Central memory CD8-positive, alpha-beta T cell (primary cell): Measurements from ENCODE around the gene ADCK2.
A peak's percentile ranks its signal among the peaks of the same experiment; 100 is the strongest.
"Not testable (repeated sequence)": the region's sequence is repeated elsewhere in the genome, so short reads cannot be mapped to it uniquely, and the experiment has no call there.

ENCODE experiments used
- ATAC-seq: fragments of 150-1000 bp; cut with Tn5 transposase; replicated peaks from 2 replicates; pipeline ENCODE4 v1.10.0; 2022; ENCODE audit warnings: mild to moderate bottlenecking, moderate FRiP score, moderate number of reproducible peaks; ENCODE audit not compliant: poor library complexity, severe bottlenecking; ENCODE audit errors: extremely low read depth
- DNase-seq, 2 donors: peaks; one replicate each; pipeline ENCODE4 v3.0.0; 2021; ENCODE audit warnings: low spot score in 2 of 2
- H3K27ac Mint-ChIP-seq: one replicate; pipeline ENCODE4 v1.8.0; 2022; ENCODE audit warnings: low read depth, mild to moderate bottlenecking, moderate library complexity, mixed read lengths
- H3K27me3 Mint-ChIP-seq: one replicate; pipeline ENCODE4 v1.8.0; 2022; ENCODE audit warnings: mixed read lengths
- H3K36me3 Mint-ChIP-seq: one replicate; pipeline ENCODE4 v1.8.0; 2022; ENCODE audit warnings: mild to moderate bottlenecking, moderate library complexity, mixed read lengths; ENCODE audit not compliant: insufficient read depth
- H3K4me1 Mint-ChIP-seq: one replicate; pipeline ENCODE4 v1.8.0; 2022; ENCODE audit warnings: mixed read lengths
- H3K4me3 Mint-ChIP-seq: one replicate; pipeline ENCODE4 v1.8.0; 2022; ENCODE audit warnings: mild to moderate bottlenecking, moderate library complexity, mixed read lengths
- H3K9me3 Mint-ChIP-seq: one replicate; pipeline ENCODE4 v1.8.0; 2022; ENCODE audit warnings: mixed read lengths

Gene ADCK2

DNA sequence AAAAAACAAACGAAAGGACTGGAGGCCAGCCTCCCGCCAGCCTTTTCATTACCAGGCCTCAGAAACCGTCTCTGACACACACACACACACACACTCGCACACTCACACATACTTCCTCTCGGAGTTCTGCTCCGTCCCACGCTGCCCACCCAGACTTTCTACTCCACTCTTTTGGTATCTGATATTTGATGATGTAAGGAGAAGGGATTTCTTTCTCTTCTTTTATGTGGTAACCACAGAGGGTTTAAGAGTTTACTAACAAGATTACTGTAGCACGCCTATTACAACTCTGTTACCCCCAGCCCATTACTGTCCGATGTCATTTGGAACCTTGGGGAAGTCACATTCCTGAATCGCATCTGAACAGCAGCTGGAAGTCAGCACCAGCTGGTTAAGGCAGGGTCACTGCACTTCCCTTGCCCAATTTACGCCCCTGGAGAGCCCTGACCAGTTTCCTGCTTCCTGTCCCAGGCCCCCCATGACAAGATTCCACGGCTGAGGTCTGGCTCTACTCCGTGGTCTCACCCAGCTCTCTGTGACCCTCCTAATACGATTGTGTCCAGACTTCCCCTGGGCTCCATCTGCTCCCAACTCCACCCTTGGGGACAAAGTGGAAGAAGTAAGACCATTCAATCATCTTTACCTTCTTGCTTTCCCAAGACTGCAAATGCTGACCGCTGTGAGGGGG lies 33.2 kb upstream of the ADCK2 start:
- Mint-ChIP-seq H3K9me3 (no peaks in the 10 kb centered on the region), H3K36me3 (peaks cover 2% of the 10 kb centered on the region), H3K4me3 (peak overlapping the region; percentile 71), H3K27me3 (peaks cover 79% of the 10 kb centered on the region), H3K27ac (peak overlapping the region; percentile 32), H3K4me1 (peaks cover 11% of the 10 kb centered on the region)
- DNase-seq (no peak), ATAC-seq (no peak)

DNA sequence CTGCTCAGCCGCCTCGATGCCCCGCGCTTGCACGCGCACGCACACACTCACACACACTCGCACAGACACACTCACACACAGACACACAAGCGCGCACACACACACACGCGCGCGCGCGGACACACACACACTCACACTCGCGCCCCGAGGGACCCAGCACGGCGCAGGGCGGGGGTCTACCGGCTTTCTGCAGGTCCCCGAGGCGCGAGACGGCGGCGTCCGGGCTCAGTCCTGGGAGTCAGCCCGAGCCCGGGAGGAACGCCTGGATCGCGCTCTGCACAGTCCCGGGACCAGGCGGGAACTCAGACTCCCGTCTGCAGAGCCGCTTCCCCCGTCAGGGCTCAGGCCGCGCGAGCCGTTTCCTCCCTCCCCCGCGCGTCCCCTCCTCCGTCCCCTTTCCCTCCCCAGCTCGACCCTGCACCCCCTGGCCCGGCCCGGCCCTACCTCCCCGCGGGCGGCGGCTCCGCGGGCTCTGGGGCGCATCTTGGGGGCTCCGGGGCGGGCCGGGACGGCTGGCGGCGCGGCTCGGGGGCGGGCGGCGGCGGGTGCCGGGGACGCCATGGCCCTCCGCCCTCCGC lies 32.6 kb upstream of the ADCK2 start:
- Mint-ChIP-seq H3K36me3 (peaks cover 2% of the 10 kb centered on the region), H3K4me1 (peaks cover 11% of the 10 kb centered on the region), H3K27ac (peak overlapping the region; percentile 32), H3K9me3 (no peaks in the 10 kb centered on the region), H3K27me3 (peaks cover 83% of the 10 kb centered on the region), H3K4me3 (peak overlapping the region; percentile 71)
- no peak for DNase-seq
- ATAC-seq = peak; percentile 28

DNA sequence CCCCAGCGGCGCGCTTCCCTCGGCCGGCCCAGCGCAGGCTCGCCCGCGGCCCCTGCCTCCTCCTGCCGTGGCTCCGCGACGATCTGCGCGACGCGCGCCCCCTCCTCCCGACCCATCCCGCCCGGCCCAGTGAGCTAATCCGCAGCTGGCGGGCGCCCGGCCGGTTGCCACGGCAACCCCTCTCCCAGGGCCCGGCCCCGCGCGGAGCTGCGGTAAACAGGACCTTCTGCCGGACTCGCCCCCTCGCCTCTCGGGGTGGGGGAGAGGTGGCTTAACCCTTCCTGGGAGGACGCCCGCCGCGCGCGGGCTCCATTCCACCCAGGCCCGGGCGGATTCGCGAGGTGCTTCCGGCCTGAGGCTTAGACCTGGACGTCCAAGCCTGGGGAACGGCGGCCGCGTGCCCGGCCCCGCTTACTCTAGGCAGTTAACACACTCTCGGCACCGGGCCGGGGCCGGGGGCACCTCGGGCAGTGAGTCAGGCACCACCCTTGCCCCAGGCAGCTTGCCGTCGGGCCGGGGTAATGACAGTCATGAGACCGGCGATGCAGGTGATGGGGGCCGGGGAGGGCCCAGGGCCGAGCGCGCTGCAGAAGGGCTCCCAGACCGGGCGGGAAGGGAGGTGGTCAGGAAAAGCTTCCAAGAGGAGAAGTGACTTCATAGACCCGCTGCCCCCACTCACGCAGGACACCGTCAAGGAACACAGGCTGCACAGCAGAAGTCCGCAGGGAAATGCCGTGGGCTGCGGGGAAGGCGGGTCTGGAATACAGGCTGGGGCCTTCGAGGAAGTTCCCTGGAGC lies 31.8 kb upstream of the ADCK2 start, which contains the start of gene DENND2A:
TSS of gene DENND2A (minus strand) at position 87 of the 797 bp plus-strand sequence. CDS start 38,416 bp downstream, outside the sequence.
- Mint-ChIP-seq H3K9me3 (no peaks in the 10 kb centered on the region), H3K4me3 (peak within 1 kb of the TSS; percentile 71), H3K27ac (peak within 1 kb of the TSS; percentile 32), H3K27me3 (peaks cover 78% of the 10 kb centered on the region), H3K4me1 (peaks cover 11% of the 10 kb centered on the region), H3K36me3 (peaks cover 2% of the 10 kb centered on the region)
- no peak for ATAC-seq
- DNase-seq = no peak

DNA sequence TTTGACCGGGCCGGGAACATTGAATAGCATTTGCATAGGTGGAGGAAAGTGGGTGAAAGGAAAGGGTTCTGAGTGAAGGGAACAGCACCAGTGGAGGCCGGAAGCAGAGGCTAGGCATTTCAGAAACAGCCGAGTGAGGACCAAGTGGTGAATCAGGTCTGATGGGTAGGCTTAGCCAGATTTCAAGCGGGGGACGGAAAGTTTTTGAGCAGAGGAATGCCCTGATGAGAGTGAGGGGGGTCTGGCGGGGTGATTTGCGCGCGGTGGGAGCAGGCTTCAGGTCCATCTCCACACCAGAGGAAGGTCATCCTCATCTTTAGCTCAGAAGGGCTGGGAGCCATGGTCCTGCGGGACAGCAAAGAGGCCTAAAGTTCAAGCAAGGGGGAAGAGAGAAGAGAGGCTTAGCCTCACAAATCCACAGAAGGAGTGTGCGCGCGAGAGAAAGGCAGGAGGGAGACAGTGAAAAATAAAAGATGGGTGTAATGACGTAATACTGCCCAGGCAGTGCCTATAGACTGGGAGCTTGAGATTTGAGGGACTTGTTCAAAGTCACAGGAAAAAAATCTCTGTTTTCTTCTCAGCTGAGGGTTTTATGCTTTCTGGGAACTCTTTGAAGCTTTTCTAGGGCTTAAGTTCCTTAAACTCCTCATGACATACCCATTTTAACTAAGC lies 31.1 kb upstream of the ADCK2 start:
- DNase-seq (no peak), ATAC-seq (no peak)
- peaks cover 71% of the 10 kb centered on the region for H3K27me3 Mint-ChIP-seq
- H3K9me3 Mint-ChIP-seq = no peaks in the 10 kb centered on the region
- H3K36me3 Mint-ChIP-seq = peaks cover 2% of the 10 kb centered on the region
- H3K4me3 Mint-ChIP-seq = peak overlapping the region; percentile 0
- peaks cover 14% of the 10 kb centered on the region for H3K4me1 Mint-ChIP-seq
- no peak overlapping the region for H3K27ac Mint-ChIP-seq

DNA sequence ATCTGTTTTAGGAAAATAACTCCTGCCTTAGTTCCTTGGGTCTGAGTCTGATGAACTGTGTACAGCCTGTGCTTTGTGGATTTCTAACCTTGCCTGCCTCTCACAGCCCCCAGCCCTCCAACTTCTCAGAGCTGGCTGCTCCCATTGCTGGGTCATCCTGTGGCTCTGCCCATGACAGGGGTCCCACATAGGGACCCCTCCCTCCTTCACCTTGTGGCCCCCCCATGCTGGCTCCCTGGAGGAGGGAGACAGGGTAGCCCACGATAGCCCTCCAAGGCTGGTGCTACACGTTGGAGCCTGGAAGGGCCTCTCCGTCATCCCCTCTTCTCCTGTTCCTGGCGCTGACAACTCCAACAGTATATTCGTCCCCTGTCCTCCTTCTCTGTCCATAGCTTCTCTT lies 29.3 kb upstream of the ADCK2 start:
- ATAC-seq (no peak), DNase-seq (no peak)
- Mint-ChIP-seq H3K27me3 (peaks cover 53% of the 10 kb centered on the region), H3K4me3 (no peak overlapping the region), H3K36me3 (peaks cover 2% of the 10 kb centered on the region), H3K27ac (no peak overlapping the region), H3K9me3 (no peaks in the 10 kb centered on the region), H3K4me1 (peaks cover 20% of the 10 kb centered on the region)

DNA sequence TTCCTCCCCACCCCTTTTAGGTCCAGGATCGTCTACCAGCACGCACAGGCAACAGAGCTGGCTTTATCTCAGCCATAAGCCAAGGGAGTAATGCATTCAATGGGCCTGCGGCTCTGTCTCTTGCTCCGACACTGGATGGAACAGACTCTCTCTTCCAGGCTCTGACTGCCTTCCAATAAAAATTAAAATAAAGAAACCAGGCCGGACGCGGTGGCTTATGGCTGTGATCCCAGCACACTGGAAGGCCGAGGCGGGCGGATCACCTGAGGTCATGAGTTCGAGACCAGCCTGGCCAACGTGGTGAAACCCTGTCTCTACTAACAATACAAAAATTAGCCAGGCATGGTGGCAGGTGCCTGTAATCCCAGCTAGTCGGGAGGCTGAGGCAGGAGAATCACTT lies 28.0 kb upstream of the ADCK2 start:
- H3K36me3 Mint-ChIP-seq, H3K4me3 Mint-ChIP-seq, ATAC-seq, H3K27ac Mint-ChIP-seq, DNase-seq, H3K9me3 Mint-ChIP-seq: not testable (repeated sequence)
- Mint-ChIP-seq H3K27me3 (peaks cover 40% of the 10 kb centered on the region), H3K4me1 (peaks cover 13% of the 10 kb centered on the region)

DNA sequence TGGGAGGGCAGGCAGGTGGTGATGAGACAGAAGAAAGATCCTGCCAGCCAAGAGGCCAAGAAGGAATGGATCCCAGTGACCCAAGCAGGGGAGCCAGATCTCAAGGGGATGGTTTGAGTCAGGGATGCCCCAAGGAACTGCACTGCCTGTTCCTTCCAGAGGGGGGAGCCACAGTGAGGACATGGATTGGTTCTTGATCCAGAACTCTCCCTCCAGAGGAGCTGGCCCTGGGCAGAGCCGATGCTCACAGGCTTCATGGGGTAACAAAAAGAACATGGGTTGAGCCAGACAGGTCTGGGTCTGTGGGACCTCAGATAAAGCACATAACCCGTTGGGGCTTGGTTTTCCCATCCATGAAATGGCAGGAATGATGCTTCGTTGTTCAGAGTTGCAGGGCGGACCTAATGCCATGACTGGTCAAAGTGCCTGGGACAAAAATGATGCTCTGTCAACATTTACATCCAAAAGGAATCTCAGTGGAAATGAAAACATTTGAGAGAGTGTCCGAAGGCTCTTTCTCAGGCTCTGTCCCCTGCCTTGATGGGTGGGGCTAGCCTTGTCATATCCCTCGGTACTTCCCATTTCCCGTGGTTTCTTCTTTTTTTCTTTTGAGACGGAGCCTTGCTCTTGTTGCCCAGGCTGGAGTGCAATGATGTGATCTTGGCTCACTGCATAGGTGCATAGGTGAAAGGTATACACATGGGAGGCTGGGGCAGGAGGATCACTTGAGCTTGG lies 27.4 kb upstream of the ADCK2 start:
- Mint-ChIP-seq H3K27ac (no peak overlapping the region), H3K9me3 (no peaks in the 10 kb centered on the region), H3K36me3 (no peaks in the 10 kb centered on the region), H3K4me1 (peaks cover 9% of the 10 kb centered on the region), H3K4me3 (no peak overlapping the region), H3K27me3 (peaks cover 34% of the 10 kb centered on the region)
- DNase-seq = no peak
- ATAC-seq = no peak

DNA sequence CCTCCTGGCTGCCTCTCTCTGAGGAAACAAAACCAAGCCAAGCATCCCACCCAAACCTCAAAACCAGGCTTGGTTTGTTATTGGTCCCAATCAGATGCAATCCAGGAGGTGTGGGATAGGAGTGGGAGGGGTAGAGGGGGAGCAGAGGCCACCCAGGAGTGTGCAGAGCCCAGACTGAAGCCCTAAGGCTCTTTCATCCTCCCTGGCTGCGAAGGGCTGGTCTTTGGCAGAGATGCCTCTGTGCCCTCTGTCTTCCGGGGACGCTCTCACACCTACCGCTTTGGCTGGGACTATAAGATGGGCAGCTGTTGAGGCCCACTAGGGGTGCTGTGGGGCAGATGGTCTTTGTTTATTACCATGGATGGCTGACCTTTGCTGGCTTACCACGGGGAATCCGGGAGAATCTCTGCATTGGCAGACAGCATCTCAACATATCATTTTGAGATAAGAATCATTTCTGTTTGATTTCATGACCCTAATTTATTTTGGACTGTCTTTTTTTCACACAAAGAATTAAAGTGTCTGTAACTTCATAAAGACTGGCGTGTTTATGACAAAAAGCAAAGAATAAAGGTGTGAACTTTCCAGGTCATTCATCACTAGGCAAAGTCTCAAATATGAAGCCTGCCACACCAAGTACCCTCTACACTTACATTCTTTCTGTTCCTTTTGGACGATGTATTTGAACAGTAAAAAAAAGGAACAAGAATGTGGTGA lies 25.7 kb upstream of the ADCK2 start:
- H3K9me3 Mint-ChIP-seq = no peaks in the 10 kb centered on the region
- H3K27me3 Mint-ChIP-seq = peaks cover 22% of the 10 kb centered on the region
- peaks cover 9% of the 10 kb centered on the region for H3K4me1 Mint-ChIP-seq
- peak; percentile 86 for ATAC-seq
- no peak for DNase-seq
- no peaks in the 10 kb centered on the region for H3K36me3 Mint-ChIP-seq
- H3K4me3 Mint-ChIP-seq = no peak overlapping the region
- peak overlapping the region; percentile 88 for H3K27ac Mint-ChIP-seq

DNA sequence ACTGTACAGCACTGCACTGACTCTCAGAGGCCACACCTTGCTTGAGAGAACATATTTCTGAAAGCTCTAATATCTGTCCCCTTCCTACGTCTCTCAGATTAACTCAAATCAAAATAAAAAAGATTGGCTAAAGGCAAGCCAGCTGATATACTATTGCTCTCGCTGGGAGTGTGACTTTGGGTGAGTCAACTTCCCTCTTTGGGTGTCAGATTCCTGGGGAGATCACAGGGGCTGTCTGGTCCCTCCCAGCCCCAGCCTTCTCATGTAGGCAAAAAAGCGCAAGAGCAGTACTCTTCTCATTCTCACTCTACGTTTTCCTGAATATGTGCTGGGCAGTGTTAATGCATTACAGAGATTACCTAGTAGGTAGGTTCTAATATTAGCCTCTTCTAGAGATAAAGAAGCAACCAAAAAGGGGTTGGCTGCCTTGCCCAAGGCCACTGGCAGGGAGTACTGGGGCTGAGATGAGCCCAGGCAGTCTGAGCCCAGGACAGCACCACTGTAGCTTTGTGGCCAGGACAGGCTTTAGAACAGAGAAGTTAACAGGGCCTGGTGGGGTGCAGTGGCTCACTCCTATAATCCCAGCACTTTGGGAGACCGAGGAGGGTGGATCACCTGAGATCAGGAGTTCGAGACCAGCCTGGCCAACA lies 23.1 kb upstream of the ADCK2 start:
- Mint-ChIP-seq H3K27ac (no peak overlapping the region), H3K4me3 (no peak overlapping the region), H3K27me3 (peaks cover 3% of the 10 kb centered on the region), H3K4me1 (peaks cover 14% of the 10 kb centered on the region), H3K36me3 (no peaks in the 10 kb centered on the region), H3K9me3 (no peaks in the 10 kb centered on the region)
- no peak for DNase-seq
- no peak for ATAC-seq

DNA sequence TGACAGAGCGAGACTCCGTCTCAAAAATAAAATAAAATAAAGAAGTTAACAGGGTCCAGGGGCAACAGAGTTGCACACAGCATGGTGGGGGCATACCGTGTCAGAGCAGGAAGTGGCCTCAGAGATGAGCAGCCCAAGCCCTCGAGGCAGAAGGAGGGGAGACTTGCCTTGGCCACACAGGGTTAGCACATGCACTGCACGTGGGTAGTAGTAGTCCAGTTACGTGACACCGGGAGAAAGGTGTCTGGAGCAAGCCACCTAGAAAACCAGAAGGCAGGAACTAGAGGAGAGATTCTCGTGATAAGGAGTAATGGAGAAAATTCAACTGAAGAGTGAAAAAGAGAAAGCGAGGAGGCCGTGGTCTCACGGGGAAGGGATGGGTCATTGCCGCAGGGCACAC lies 22.4 kb upstream of the ADCK2 start:
- DNase-seq (no peak), ATAC-seq (no peak)
- Mint-ChIP-seq H3K27me3 (no peaks in the 10 kb centered on the region), H3K36me3 (peaks cover 2% of the 10 kb centered on the region), H3K27ac (no peak overlapping the region), H3K9me3 (no peaks in the 10 kb centered on the region), H3K4me3 (no peak overlapping the region), H3K4me1 (peaks cover 14% of the 10 kb centered on the region)

DNA sequence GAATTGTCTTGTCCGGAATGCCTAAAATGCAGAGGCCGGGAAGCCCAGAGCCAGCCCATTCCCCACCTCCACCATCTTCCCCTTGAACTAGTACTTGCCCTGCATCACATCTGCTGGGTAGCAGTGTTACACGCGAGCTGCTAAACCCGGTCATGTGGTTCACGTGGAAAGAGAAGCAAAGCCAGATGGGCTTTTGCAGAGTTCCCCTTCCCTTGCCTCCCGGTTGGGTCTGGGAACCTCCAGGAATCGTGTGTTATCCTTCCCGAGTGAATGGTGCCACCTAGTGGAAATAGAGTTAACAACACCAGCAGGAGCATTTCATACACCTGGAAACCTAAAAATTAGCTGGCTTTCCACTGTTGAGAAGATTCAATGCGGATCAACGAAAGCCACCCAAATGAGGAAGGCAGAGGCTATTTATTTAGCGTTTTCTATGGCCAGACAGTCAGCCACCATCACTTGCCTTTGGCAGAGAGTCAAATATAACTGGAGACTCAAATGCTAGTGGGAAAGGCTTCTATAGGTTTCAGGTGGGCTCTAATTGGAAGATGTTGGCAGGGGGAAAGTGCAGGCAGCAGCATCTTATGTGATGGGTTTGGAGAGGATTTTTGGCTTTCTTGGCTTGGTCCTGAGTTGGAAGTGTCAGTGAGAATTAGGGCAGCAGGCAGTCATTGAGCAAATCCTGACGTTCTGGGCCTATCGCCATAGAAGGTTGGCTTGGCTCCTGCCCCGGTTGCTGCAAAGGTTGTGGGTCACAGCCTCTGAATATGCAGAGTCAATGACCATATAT lies 19.2 kb upstream of the ADCK2 start:
- no peak overlapping the region for H3K27ac Mint-ChIP-seq
- H3K9me3 Mint-ChIP-seq = no peaks in the 10 kb centered on the region
- no peaks in the 10 kb centered on the region for H3K27me3 Mint-ChIP-seq
- ATAC-seq (no peak), DNase-seq (no peak)
- peaks cover 22% of the 10 kb centered on the region for H3K4me1 Mint-ChIP-seq
- peaks cover 4% of the 10 kb centered on the region for H3K36me3 Mint-ChIP-seq
- no peak overlapping the region for H3K4me3 Mint-ChIP-seq
